NCI-H345 treated with DMSO at 0.1 percent for 48 hours (cell line): ENCODE data around the gene KRT26.

ENCODE experiments used
- DNase-seq: peaks from one replicate; lab custom pipeline; 2025; ENCODE audit not compliant: unreplicated experiment; lab: John Stamatoyannopoulos, UW

Gene KRT26

GRCh38 chr17:40734018-40734417, 38.0 kb downstream of the KRT26 start:
- DNase-seq: no peak

GRCh38 chr17:40730970-40731369, 41.0 kb downstream of the KRT26 start:
- no peak for DNase-seq

- no peak for DNase-seq
These were observed 44.4 kb downstream of the KRT26 start for GRCh38 chr17:40727447-40728231.

- no peak for DNase-seq
These were observed 45.1 kb downstream of the KRT26 start for GRCh38 chr17:40726919-40727318.

GRCh38 chr17:40724656-40725055, 47.3 kb downstream of the KRT26 start:
- DNase-seq: no peak

GRCh38 chr17:40722241-40722640, 49.8 kb downstream of the KRT26 start:
- no peak for DNase-seq

GRCh38 chr17:40720899-40721298, 51.1 kb downstream of the KRT26 start:
- no peak for DNase-seq

GRCh38 chr17:40718930-40719329, 53.1 kb downstream of the KRT26 start:
- no peak for DNase-seq

GRCh38 chr17:40717776-40718175, 54.2 kb downstream of the KRT26 start:
- no peak for DNase-seq
